ENCODE measurements around the gene ZNF764. TPM values are rescaled to one million over a fixed set of nuclear protein-coding genes. Genes with fewer than 3 reads are reported as not detected.

The ZNF764 gene
- total and polyA plus RNA-seq, 8 donors, result 3.1 to 5.6 (median 4.7) TPM

GRCh38 chr16:30556125-30556473 lies 2.1 kb downstream of the ZNF764 start:
- FAIRE-seq, result no peak
- intact Hi-C loops (cut with DNase I), result no loop called here
- Histone ChIP-seq H3K9me3 (no peaks in the 10 kb centered on the region), H3K27ac (no peak overlapping the region), H3K27me3 (no peaks in the 10 kb centered on the region), H3K36me3 (peaks cover 0 to 16% (median 7%) of the 10 kb centered on the region in 3 donors), H3K4me3 (no peak overlapping the region), H3K4me1 (peaks cover 0 to 10% (median 0%) of the 10 kb centered on the region in 3 donors)
- ATAC-seq, result no peak
- DNase-seq, result no peak
- WGBS, 2 donors, result 70 to 73% methylated on average over 10 of the region's 10 CpGs
- TF ChIP-seq CTCF (IDR thresholded peaks at IDR 0.05), result no peak

DNA sequence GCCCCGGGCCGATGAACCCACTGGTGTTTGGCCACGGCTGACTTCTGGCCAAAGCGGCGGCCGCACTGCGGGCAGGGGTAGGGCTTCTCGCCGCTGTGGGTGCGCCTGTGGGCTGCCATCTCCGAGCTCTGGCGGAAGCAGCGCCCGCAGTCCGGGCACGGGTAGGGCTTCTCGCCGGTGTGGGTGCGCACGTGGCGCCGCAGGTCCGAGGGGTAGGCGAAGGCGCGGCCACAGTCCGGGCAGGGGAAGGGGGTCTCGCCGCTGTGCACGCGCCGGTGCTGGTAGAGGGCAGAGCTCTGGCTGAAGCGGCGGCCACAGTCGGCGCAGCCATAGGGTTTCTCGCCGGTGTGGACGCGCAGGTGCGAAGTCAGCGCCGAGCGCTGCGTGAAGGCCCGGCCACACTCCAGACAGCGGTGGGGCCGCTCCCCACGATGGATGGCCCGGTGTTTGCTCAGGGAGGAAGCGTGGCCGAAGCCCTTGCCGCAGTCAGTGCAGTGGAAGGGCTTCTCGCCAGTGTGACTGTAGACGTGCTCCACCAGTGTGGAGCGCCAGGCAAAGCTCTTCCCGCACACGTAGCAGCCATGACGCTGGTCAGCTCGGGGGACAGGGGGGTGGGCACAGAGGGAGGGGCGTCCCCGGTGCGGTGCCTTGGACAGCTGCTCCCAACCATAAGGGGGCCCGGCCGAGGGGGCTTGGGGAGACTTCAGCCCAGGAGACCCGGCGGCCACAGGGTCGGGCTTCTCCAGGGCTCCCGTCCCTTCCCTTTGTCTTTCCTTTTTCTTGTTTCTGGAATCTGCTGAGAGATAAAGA lies 2.7 kb downstream of the ZNF764 start:
- TF ChIP-seq CTCF (IDR thresholded peaks at IDR 0.05), result no peak
- H3K4me3 ChIP-seq, result no peak overlapping the region
- H3K27me3 ChIP-seq, result no peaks in the 10 kb centered on the region
- no peak overlapping the region for H3K27ac ChIP-seq
- FAIRE-seq, result no peak
- WGBS, 2 donors, result 93 to 94% methylated on average over 63 to 69 of the region's 69 CpGs
- H3K9me3 ChIP-seq, result no peaks in the 10 kb centered on the region
- intact Hi-C loops (cut with DNase I), result no loop called here
- DNase-seq, result peak in 1 of 6 donors; percentile 42
- peaks cover 0 to 10% (median 0%) of the 10 kb centered on the region in 3 donors for H3K4me1 ChIP-seq
- peaks cover 0 to 16% (median 7%) of the 10 kb centered on the region in 3 donors for H3K36me3 ChIP-seq
- ATAC-seq, result no peak

DNA sequence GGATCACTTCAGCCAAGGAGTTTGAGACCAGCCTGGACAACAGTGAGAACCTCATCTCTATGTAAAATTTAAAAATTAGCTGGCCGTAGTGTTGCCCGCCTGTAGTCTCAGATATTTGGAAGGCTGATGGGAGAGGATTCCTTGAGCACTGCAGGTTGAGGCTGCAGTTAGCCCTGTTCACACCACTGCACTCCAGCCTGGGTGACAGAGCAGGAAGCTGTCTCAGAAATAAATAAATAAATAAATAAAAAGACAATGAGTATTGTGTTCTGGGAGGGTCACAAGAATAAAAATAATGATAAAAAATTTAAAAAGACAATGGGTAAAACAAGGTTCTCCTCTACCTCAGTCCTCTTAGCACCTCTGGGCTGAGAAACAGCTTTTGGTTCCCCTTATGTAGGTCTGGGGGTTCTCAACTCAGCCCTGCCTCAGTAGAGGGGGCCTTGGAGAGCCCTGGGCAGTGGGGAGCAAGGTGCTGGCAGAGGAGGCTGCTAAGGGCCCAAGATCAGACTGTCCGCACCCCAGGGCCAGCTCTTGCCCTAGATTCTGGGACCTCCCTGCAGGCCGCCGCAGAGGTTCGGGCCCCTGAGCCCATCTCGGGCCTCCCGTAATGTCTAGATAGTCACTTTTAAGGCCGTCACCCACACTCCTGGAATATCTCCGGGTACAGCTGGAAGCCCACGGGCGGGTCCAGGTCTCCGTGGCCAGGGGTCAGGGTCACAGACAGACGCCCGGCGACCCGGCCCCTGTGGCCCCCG lies 3.4 kb downstream of the ZNF764 start:
- DNase-seq, result no peak
- peaks cover 0 to 10% (median 0%) of the 10 kb centered on the region in 3 donors for H3K4me1 ChIP-seq
- no peak for ATAC-seq
- 91 to 93% methylated on average over 18 of the region's 18 CpGs for WGBS, 2 donors
- no peak overlapping the region for H3K27ac ChIP-seq
- no peak overlapping the region for H3K4me3 ChIP-seq
- no peaks in the 10 kb centered on the region for H3K27me3 ChIP-seq
- FAIRE-seq, result no peak
- peaks cover 0 to 16% (median 7%) of the 10 kb centered on the region in 3 donors for H3K36me3 ChIP-seq
- intact Hi-C loops (cut with DNase I), result no loop called here
- TF ChIP-seq CTCF (IDR thresholded peaks at IDR 0.05), result no peak
- no peaks in the 10 kb centered on the region for H3K9me3 ChIP-seq

GRCh38 chr16:30553393-30553899 lies 4.7 kb downstream of the ZNF764 start:
- intact Hi-C loops (cut with DNase I), result no loop called here
- Histone ChIP-seq H3K27ac (no peak overlapping the region), H3K36me3 (peaks cover 0 to 16% (median 7%) of the 10 kb centered on the region in 3 donors), H3K4me1 (peaks cover 0 to 6% (median 0%) of the 10 kb centered on the region in 3 donors), H3K4me3 (no peak overlapping the region), H3K9me3 (no peaks in the 10 kb centered on the region), H3K27me3 (no peaks in the 10 kb centered on the region)
- WGBS, 2 donors, result 94 to 100% methylated on average over 2 of the region's 2 CpGs
- FAIRE-seq (no peak), DNase-seq (no peak), ATAC-seq (no peak)
- TF ChIP-seq CTCF (IDR thresholded peaks at IDR 0.05), result no peak

Measured in pancreas (tissue), 10 donors.